GM18502 (cell line): Measurements from ENCODE around the gene ATP8A1.
A peak's percentile ranks its signal among the peaks of the same experiment; 100 is the strongest.
"Not testable (repeated sequence)": the region's sequence is repeated elsewhere in the genome, so short reads cannot be mapped to it uniquely, and the experiment has no call there.

Experiments
- ATAC-seq: cut with Tn5 transposase; IDR thresholded peaks from one replicate; pipeline ENCODE4 v1.9.1; 2021; ENCODE audit warnings: mild to moderate bottlenecking; ENCODE audit not compliant: unreplicated experiment, poor library complexity

The ATP8A1 gene

GRCh38 chr4:42652529-42653231, 4.2 kb downstream of the ATP8A1 start:
- ATAC-seq: not testable (repeated sequence)

GRCh38 chr4:42649870-42650269, 7.0 kb downstream of the ATP8A1 start:
- ATAC-seq: no peak

GRCh38 chr4:42646999-42647541, 9.8 kb downstream of the ATP8A1 start:
- ATAC-seq: no peak

- no peak for ATAC-seq
Measured at GRCh38 chr4:42646013-42646784, 10.7 kb downstream of the ATP8A1 start.

- ATAC-seq: no peak
Measured at GRCh38 chr4:42644897-42645296, 12.0 kb downstream of the ATP8A1 start.

- ATAC-seq: peak; percentile 68
Measured at GRCh38 chr4:42643685-42644084, 13.2 kb downstream of the ATP8A1 start.

GRCh38 chr4:42642845-42643615, 13.9 kb downstream of the ATP8A1 start:
- no peak for ATAC-seq

- ATAC-seq: peak; percentile 21
Measured at GRCh38 chr4:42642101-42642797, 14.7 kb downstream of the ATP8A1 start.

- ATAC-seq: no peak
Measured at GRCh38 chr4:42641656-42642055, 15.2 kb downstream of the ATP8A1 start.

GRCh38 chr4:42641161-42641560, 15.7 kb downstream of the ATP8A1 start:
- ATAC-seq: no peak

- no peak for ATAC-seq
Measured at GRCh38 chr4:42640613-42641012, 16.3 kb downstream of the ATP8A1 start.

- peak; percentile 71 for ATAC-seq
Measured at GRCh38 chr4:42638993-42639392, 17.9 kb downstream of the ATP8A1 start.

- ATAC-seq: no peak
Measured at GRCh38 chr4:42638321-42638720, 18.6 kb downstream of the ATP8A1 start.

GRCh38 chr4:42637867-42638266, 19.0 kb downstream of the ATP8A1 start:
- peak; percentile 24 for ATAC-seq

GRCh38 chr4:42637104-42637503, 19.8 kb downstream of the ATP8A1 start:
- ATAC-seq: no peak

- ATAC-seq: no peak
Measured at GRCh38 chr4:42636645-42636949, 20.3 kb downstream of the ATP8A1 start.

GRCh38 chr4:42633605-42634388, 23.1 kb downstream of the ATP8A1 start:
- ATAC-seq: peak; percentile 75

- no peak for ATAC-seq
Measured at GRCh38 chr4:42632653-42633382, 24.1 kb downstream of the ATP8A1 start.

- ATAC-seq: no peak
Measured at GRCh38 chr4:42630908-42631307, 26.0 kb downstream of the ATP8A1 start.
